CD14-positive monocyte (primary cell): Measurements from ENCODE around the gene TRAF3IP3. TPM values are rescaled to one million over a fixed set of nuclear protein-coding genes. Genes with fewer than 3 reads are reported as not detected.
"Not testable (repeated sequence)": the region's sequence is repeated elsewhere in the genome, so short reads cannot be mapped to it uniquely, and the experiment has no call there.

Experiments used
- DNase-seq, 3 donors: peaks; one replicate each; pipeline ENCODE4 v3.0.0-alpha.2; 2011 to 2022
- H2AFZ ChIP-seq: 2 replicates; pipeline ENCODE4 v1.6.0; 2012; ENCODE audit warnings: mild to moderate bottlenecking, low read depth, low read length, inconsistent platforms; ENCODE audit not compliant: insufficient read depth, poor library complexity, severe bottlenecking
- H3K27ac ChIP-seq, 2 donors: 1 replicate in 1 of 2; 2 replicates in 1 of 2; pipeline ENCODE4 v1.5.1; 2012 to 2013; ENCODE audit warnings: low read length in 2 of 2, control low read depth in 1 of 2, inconsistent platforms in 1 of 2, low read depth in 1 of 2, mild to moderate bottlenecking in 1 of 2
- H3K27me3 ChIP-seq, 2 donors: one replicate each; pipeline versions ENCODE4 v1.6.0 to v1.6.1; 2011 to 2013; ENCODE audit warnings: low read length in 2 of 2; ENCODE audit not compliant: control insufficient read depth in 2 of 2, insufficient read depth in 2 of 2
- H3K36me3 ChIP-seq, 2 donors: replicated peaks in 1 of 2; 1 replicate in 1 of 2; 2 replicates in 1 of 2; pipeline versions ENCODE4 v1.5.1 to v1.6.1; 2012 to 2013; ENCODE audit warnings: low read length in 2 of 2, control low read depth in 1 of 2, inconsistent platforms in 1 of 2, mild to moderate bottlenecking in 1 of 2; ENCODE audit not compliant: insufficient read depth in 2 of 2, control insufficient read depth in 1 of 2
- H3K4me1 ChIP-seq, 2 donors: 1 replicate in 1 of 2; 2 replicates in 1 of 2; pipeline versions ENCODE4 v1.5.1 to v1.6.1; 2012 to 2013; ENCODE audit warnings: low read length in 2 of 2, control low read depth in 1 of 2, inconsistent platforms in 1 of 2, mild to moderate bottlenecking in 1 of 2, moderate library complexity in 1 of 2; ENCODE audit not compliant: insufficient read depth in 2 of 2, control insufficient read depth in 1 of 2
- H3K4me2 ChIP-seq: replicated peaks from 2 replicates; pipeline ENCODE3; 2012; ENCODE audit warnings: low read length, moderate library complexity, mild to moderate bottlenecking; ENCODE audit not compliant: poor library complexity, severe bottlenecking; ENCODE audit errors: extremely low read depth
- H3K4me3 ChIP-seq, 3 experiments: fragments of 200-600 bp in 1 of 3; sonication (generic) in 1 of 3; replicated peaks in 1 of 3; 1 replicate in 2 of 3; 2 replicates in 1 of 3; pipeline ENCODE4 v1.5.1; 2011 to 2013; ENCODE audit warnings: low read length in 3 of 3, mild to moderate bottlenecking in 3 of 3, control low read depth in 2 of 3, low read depth in 2 of 3, inconsistent platforms in 1 of 3, moderate library complexity in 1 of 3
- H3K79me2 ChIP-seq: 2 replicates; pipeline ENCODE4 v1.6.0; 2012; ENCODE audit warnings: mild to moderate bottlenecking, control low read depth, inconsistent platforms, low read length, moderate library complexity; ENCODE audit not compliant: insufficient read depth
- H3K9ac ChIP-seq: 2 replicates; pipeline ENCODE4 v1.6.0; 2017; ENCODE audit warnings: low read length, mild to moderate bottlenecking; ENCODE audit not compliant: insufficient read depth, poor library complexity, severe bottlenecking
- H3K9me3 ChIP-seq, 2 donors: replicated peaks in 1 of 2; 1 replicate in 1 of 2; 2 replicates in 1 of 2; pipeline versions ENCODE4 v1.5.1 to v1.6.1; 2012 to 2013; ENCODE audit warnings: low read length in 2 of 2, control low read depth in 1 of 2; ENCODE audit not compliant: control insufficient read depth in 1 of 2, insufficient read depth in 1 of 2
- H4K20me1 ChIP-seq: 2 replicates; pipeline ENCODE4 v1.6.0; 2012; ENCODE audit warnings: mild to moderate bottlenecking, low read length, control low read depth, moderate library complexity; ENCODE audit not compliant: insufficient read depth
- H3K27ac Mint-ChIP-seq, 7 donors: one replicate each; pipeline ENCODE4 v1.8.0; 2020; ENCODE audit warnings: mild to moderate bottlenecking in 7 of 7, mixed read lengths in 7 of 7, moderate library complexity in 6 of 7, inconsistent platforms in 2 of 7
- H3K27me3 Mint-ChIP-seq, 3 donors: one replicate each; pipeline ENCODE4 v1.8.0; 2021 to 2022; ENCODE audit warnings: low read depth in 3 of 3, mild to moderate bottlenecking in 3 of 3, mixed read lengths in 3 of 3, moderate library complexity in 3 of 3, inconsistent platforms in 1 of 3
- H3K36me3 Mint-ChIP-seq, 2 donors: one replicate each; pipeline ENCODE4 v1.8.0; 2020; ENCODE audit warnings: mixed read lengths in 2 of 2, inconsistent platforms in 1 of 2, mild to moderate bottlenecking in 1 of 2
- H3K4me1 Mint-ChIP-seq: one replicate; pipeline ENCODE4 v1.8.0; 2020; ENCODE audit warnings: mild to moderate bottlenecking, mixed read lengths
- H3K4me3 Mint-ChIP-seq, 2 donors: one replicate each; pipeline ENCODE4 v1.8.0; 2020; ENCODE audit warnings: mild to moderate bottlenecking in 2 of 2, mixed read lengths in 2 of 2, moderate library complexity in 1 of 2
- H3K9me3 Mint-ChIP-seq, 7 donors: one replicate each; pipeline ENCODE4 v1.8.0; 2020 to 2022; ENCODE audit warnings: mixed read lengths in 7 of 7, mild to moderate bottlenecking in 6 of 7, moderate library complexity in 6 of 7, inconsistent platforms in 2 of 7
- CTCF ChIP-seq: fragments of 200-600 bp; IDR thresholded peaks from one replicate; pipeline ENCODE4 v1.8.0; 2022; ENCODE audit warnings: antibody characterized with exemption, mild to moderate bottlenecking
- whole genome bisulfite sequencing: methylation state at CpG from one replicate; pipeline ENCODE4 v1.1.5; 2013; ENCODE audit warnings: missing lambda C conversion rate; ENCODE audit not compliant: insufficient coverage; 5-methylcytosine and 5-hydroxymethylcytosine counted together
- intact Hi-C, 2 donors: fragments of 100-400 bp; cut with micrococcal nuclease; formaldehyde crosslinking; loops; one replicate each; pipeline versions ENCODE4 v1.15.0 to v1.15.1; 2023
- polyA plus RNA-seq, 3 donors: library from polyadenylated mRNA; depleted of rRNA in 1 of 3; unstranded in 2 of 3; stranded (reverse) in 1 of 3; fragments of 300-500 nt in 2 of 3; fragments of >200 nt in 1 of 3; fragmentation: Illumina TruSeq in 2 of 3; gene quantifications; 1 replicate in 2 of 3; 2 replicates in 1 of 3; pipeline ENCODE4 v1.2.3, GENCODE V29; 2012 to 2021

Gene TRAF3IP3
- polyA plus RNA-seq, 3 donors: 89.3 to 266 (median 111) TPM

- H3K27ac ChIP-seq: no peak overlapping the region
- Mint-ChIP-seq H3K4me3 (no peak overlapping the region), H3K27me3 (peaks cover 19 to 38% (median 22%) of the 10 kb centered on the region in 3 donors), H3K9me3 (peaks cover 0 to 3% (median 0%) of the 10 kb centered on the region in 7 donors), H3K4me1 (no peaks in the 10 kb centered on the region), H3K36me3 (no peaks in the 10 kb centered on the region), H3K27ac (no peak overlapping the region)
- no peak overlapping the region for H2AFZ ChIP-seq
- H4K20me1 ChIP-seq: no peaks in the 10 kb centered on the region
- no peak for DNase-seq
- H3K9ac ChIP-seq: no peak overlapping the region
- H3K79me2 ChIP-seq: no peaks in the 10 kb centered on the region
- H3K9me3 ChIP-seq: no peaks in the 10 kb centered on the region
- intact Hi-C loops: no loop called here
- no peak overlapping the region for H3K4me2 ChIP-seq
- H3K27me3 ChIP-seq: peaks cover 0 to 46% of the 10 kb centered on the region in 2 donors
- no peaks in the 10 kb centered on the region for H3K36me3 ChIP-seq
- WGBS: 97% methylated on average over 9 of the region's 10 CpGs
- no peak overlapping the region for H3K4me3 ChIP-seq
- TF ChIP-seq CTCF: no peak
- no peaks in the 10 kb centered on the region for H3K4me1 ChIP-seq
These were observed 34.7 kb downstream of the TRAF3IP3 start for GRCh38 chr1:209790286-209791193.

GRCh38 chr1:209791920-209792319 is 36.1 kb downstream of the TRAF3IP3 start:
- no peak overlapping the region for H2AFZ ChIP-seq
- WGBS: 40% methylated on average over 1 of the region's 1 CpG
- H3K79me2 ChIP-seq: no peaks in the 10 kb centered on the region
- H3K4me2 ChIP-seq: no peak overlapping the region
- H3K9me3 Mint-ChIP-seq: peaks cover 0 to 3% (median 0%) of the 10 kb centered on the region in 7 donors
- peaks cover 0 to 46% of the 10 kb centered on the region in 2 donors for H3K27me3 ChIP-seq
- no peak overlapping the region for H3K27ac Mint-ChIP-seq
- H3K9ac ChIP-seq: no peak overlapping the region
- peaks cover 16 to 36% (median 22%) of the 10 kb centered on the region in 3 donors for H3K27me3 Mint-ChIP-seq
- H3K4me3 Mint-ChIP-seq: no peak overlapping the region
- TF ChIP-seq CTCF: no peak
- no peaks in the 10 kb centered on the region for H3K4me1 Mint-ChIP-seq
- no peak for DNase-seq
- no peak overlapping the region for H3K27ac ChIP-seq
- no peak overlapping the region for H3K4me3 ChIP-seq
- intact Hi-C loops: no loop called here
- H3K9me3 ChIP-seq: no peaks in the 10 kb centered on the region
- no peaks in the 10 kb centered on the region for H3K36me3 ChIP-seq
- H3K4me1 ChIP-seq: no peaks in the 10 kb centered on the region
- H3K36me3 Mint-ChIP-seq: no peaks in the 10 kb centered on the region
- H4K20me1 ChIP-seq: no peaks in the 10 kb centered on the region

- H3K36me3 Mint-ChIP-seq, H3K27ac Mint-ChIP-seq, H3K9ac ChIP-seq, H3K4me3 ChIP-seq, H3K36me3 ChIP-seq, H3K79me2 ChIP-seq, H2AFZ ChIP-seq, H3K4me2 ChIP-seq, H3K4me1 ChIP-seq, H3K27ac ChIP-seq, DNase-seq, H3K4me3 Mint-ChIP-seq, H3K9me3 ChIP-seq, H4K20me1 ChIP-seq, H3K4me1 Mint-ChIP-seq, H3K9me3 Mint-ChIP-seq, intact Hi-C loops: not testable (repeated sequence)
- H3K27me3 Mint-ChIP-seq: peaks cover 13 to 33% (median 18%) of the 10 kb centered on the region in 3 donors
- no CpG with 5 or more reads among the region's 3 CpGs for WGBS
- H3K27me3 ChIP-seq: peaks cover 0 to 41% of the 10 kb centered on the region in 2 donors
These were observed 37.9 kb downstream of the TRAF3IP3 start for GRCh38 chr1:209793711-209794110.
